Measurements from ENCODE around the gene F2RL1. TPM values are rescaled to one million over a fixed set of nuclear protein-coding genes. Genes with fewer than 3 reads are reported as not detected.

F2RL1 gene
- total and polyA plus RNA-seq, 2 of the 8 experiments (the other 6 are each of a cell fraction or from before 2014, with no cell fraction given): 23.2 to 26.6 TPM

DNA sequence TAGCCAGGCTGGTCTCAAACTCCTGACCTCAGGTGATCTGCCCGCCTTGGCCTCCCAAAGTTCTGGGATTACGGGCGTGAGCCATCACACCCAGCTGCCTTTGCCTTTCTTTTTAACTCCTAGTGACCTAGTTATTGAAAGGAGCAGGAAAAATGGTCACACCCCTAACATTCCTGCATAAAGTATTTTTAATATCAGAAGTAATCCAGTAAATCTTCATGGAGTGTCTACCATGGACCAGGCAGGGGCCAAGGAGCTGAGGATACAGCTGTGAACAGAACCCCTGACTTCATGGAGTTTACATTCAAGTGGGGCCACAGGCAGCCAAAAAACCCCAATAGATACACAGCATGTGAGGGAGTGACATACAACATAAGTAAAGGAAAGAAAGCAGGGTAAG is 18.3 kb upstream of the F2RL1 start (continued):
- no peak for TF ChIP-seq SP4 (IDR thresholded peaks at IDR 0.05; ENCODE audit: low read length)
- TF ChIP-seq GABPA (IDR thresholded peaks at IDR 0.05; ENCODE audit: borderline replicate concordance, insufficient read depth, low read length): no peak
- TF ChIP-seq KDM1A (IDR thresholded peaks at IDR 0.05; ENCODE audit: borderline replicate concordance, low read length): no peak
- TF ChIP-seq SUZ12 (IDR thresholded peaks at IDR 0.05; ENCODE audit: low read length): no peak
